GM06990 (cell line): ENCODE measurements around the gene CSNK2B.

Experiments used
- DNase-seq: peaks from one replicate; pipeline ENCODE4 v3.0.0-alpha.2; 2011; ENCODE audit not compliant: insufficient read length; ENCODE audit errors: extremely low read depth
- H3K27me3 ChIP-seq: replicated peaks from 2 replicates; pipeline ENCODE4 v1.6.0; 2011; ENCODE audit warnings: low read length; ENCODE audit not compliant: control insufficient read depth, insufficient read depth
- H3K36me3 ChIP-seq: 2 replicates; pipeline ENCODE4 v1.5.1; 2011; ENCODE audit warnings: low read length; ENCODE audit not compliant: control insufficient read depth, insufficient read depth
- H3K4me3 ChIP-seq: replicated peaks from 2 replicates; pipeline ENCODE4 v1.5.1; 2011; ENCODE audit warnings: low read depth, mild to moderate bottlenecking, control low read depth, low read length
- TF ChIP-seq, protein P1 (sequence below): IDR thresholded peaks from 2 replicates; pipeline ENCODE4 v1.5.1; 2011; ENCODE audit warnings: low read length, control low read depth, mild to moderate bottlenecking, inconsistent platforms; ENCODE audit not compliant: insufficient read depth, poor library complexity, severe bottlenecking

Gene CSNK2B

DNA sequence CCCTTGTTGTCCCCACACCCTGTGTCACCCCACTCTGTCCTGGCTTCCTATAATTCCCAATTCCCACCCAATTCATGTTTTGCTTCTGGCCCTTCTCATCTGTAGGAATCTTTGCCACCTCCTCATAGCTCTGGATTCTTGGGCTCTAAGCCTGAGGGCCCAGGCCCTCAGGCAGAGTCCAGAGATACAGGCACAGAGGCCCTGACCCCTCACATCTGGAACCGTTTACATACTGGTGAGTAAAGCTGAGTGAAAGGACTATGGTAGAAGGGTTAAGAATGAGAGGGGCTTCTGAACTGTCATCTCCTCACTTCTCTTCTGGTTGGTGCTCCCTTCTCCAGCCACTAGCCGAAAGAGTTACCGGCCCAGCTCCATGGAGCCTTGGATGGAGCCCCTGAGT is 31.7 kb upstream of the CSNK2B start:
- H3K36me3 ChIP-seq, result peaks cover 64% of the 10 kb centered on the region
- DNase-seq, result no peak

DNA sequence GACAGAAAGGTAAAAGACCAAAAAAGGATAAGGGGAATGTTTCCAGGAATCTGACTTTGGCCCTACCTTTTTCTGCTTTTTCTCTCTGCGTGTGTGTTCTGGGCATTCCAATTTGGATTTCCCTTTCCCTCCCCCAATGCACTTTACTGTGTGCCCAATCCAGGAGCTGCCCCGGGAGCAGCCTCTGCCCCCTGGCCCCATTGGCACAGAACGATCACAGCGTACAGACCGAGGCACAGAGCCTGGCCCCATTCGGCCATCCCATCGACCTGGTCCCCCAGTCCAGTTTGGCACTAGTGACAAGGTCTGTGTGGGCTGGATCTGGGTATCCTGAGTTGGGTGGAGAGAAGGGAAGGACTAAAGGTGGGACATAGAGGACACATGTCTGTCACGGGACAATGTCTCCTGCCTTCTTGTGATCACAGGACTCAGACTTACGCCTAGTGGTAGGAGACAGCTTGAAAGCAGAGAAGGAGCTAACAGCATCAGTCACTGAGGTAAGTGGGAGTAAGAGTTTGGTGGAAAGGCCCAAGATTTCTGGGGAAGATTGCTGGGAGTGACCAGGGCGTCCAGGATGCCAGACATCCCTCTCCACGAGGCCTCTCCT is 30.8 kb upstream of the CSNK2B start:
- no peaks in the 10 kb centered on the region for H3K27me3 ChIP-seq
- no peak for DNase-seq
- peaks cover 63% of the 10 kb centered on the region for H3K36me3 ChIP-seq

More for the DNA sequence above, 31.7 kb upstream of the CSNK2B start:
- TF ChIP-seq, protein P1, sequence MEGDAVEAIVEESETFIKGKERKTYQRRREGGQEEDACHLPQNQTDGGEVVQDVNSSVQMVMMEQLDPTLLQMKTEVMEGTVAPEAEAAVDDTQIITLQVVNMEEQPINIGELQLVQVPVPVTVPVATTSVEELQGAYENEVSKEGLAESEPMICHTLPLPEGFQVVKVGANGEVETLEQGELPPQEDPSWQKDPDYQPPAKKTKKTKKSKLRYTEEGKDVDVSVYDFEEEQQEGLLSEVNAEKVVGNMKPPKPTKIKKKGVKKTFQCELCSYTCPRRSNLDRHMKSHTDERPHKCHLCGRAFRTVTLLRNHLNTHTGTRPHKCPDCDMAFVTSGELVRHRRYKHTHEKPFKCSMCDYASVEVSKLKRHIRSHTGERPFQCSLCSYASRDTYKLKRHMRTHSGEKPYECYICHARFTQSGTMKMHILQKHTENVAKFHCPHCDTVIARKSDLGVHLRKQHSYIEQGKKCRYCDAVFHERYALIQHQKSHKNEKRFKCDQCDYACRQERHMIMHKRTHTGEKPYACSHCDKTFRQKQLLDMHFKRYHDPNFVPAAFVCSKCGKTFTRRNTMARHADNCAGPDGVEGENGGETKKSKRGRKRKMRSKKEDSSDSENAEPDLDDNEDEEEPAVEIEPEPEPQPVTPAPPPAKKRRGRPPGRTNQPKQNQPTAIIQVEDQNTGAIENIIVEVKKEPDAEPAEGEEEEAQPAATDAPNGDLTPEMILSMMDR, result no peak
- Histone ChIP-seq H3K4me3 (no peak overlapping the region), H3K27me3 (no peaks in the 10 kb centered on the region)

DNA sequence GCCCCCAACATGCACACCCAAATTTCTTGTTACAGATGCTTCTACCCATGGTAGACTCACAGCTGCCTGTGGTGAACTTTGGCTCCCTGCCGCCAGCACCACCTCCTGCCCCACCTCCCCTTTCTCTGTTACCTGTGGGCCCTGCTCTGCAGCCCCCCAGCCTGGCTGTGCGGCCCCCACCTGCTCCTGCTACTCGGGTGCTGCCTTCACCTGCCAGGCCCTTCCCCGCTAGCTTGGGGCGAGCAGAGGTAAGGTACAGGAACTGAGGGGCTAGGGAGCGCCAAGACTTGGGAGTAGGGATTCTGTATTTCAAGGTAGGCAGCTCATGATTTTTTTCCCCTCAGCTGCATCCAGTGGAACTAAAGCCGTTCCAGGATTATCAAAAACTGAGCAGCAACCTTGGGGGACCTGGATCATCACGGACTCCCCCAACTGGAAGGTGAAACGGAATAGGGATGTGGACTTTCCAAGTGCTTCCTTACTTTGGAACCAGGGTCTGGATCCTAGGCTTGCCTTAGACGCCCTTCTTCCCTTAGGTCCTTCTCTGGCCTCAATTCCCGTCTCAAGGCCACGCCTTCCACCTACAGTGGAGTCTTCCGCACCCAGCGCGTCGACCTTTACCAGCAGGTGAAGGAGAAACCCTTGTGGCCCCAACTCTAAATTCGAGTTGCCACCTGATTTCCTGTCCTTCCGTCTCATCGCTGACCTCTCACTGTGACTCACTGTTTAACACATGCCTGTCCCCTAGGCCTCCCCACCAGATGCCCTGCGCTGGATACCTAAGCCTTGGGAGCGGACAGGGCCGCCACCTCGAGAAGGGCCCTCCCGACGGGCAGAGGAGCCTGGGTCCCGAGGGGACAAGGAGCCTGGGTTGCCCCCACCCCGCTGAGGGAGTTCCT is 28.9 kb upstream of the CSNK2B start:
- DNase-seq, result no peak
- Histone ChIP-seq H3K27me3 (no peaks in the 10 kb centered on the region), H3K4me3 (no peak overlapping the region), H3K36me3 (peaks cover 62% of the 10 kb centered on the region)
- TF ChIP-seq, protein P1, result no peak

More for the DNA sequence above, 30.8 kb upstream of the CSNK2B start:
- H3K4me3 ChIP-seq, result no peak overlapping the region
- TF ChIP-seq, protein P1, result no peak

DNA sequence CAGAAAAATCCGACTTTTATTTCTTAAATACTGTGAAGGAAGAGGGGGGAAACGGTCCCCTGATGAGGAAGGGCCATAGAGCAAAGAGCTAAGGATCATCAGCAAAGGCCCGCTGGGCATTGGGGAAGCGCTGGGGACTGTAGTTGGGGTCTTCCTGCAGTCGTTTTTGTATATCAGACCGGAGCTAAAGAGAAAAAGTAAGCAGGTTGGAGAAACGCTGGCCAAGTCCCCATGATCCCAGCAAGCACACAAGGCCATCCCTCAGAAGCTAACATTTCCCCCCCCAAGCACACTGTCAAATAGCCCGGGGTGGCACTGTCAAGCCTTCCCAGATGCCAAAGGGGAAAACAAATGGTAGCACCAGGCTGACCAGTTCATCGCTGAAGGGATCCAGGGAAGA is 26.8 kb upstream of the CSNK2B start:
- peaks cover 64% of the 10 kb centered on the region for H3K36me3 ChIP-seq
- H3K4me3 ChIP-seq, result no peak overlapping the region
- no peak for DNase-seq
- H3K27me3 ChIP-seq, result no peaks in the 10 kb centered on the region
- TF ChIP-seq, protein P1, result no peak

DNA sequence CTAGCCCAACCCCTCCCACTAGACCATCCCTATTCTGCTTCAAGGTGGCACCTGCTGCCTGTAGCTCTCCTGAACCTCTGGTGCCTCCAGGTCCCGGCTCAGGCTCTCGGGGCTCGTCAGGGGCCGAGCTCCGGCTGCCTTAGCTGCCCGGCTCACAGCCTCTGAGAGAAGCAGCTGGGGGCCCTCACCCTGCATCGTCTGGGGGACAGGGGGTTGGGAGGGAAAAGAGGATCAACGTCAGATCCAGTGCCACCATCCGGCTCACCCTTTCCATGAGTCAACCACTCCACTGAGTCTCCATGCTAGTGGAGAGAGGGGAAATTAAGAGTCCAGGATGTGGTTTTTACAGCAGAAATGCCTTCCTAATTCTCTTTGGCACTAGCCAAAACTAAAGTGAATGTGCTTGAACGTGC is 26.4 kb upstream of the CSNK2B start:
- H3K36me3 ChIP-seq, result peaks cover 65% of the 10 kb centered on the region
- H3K27me3 ChIP-seq, result no peaks in the 10 kb centered on the region
- no peak overlapping the region for H3K4me3 ChIP-seq
- DNase-seq, result no peak
- TF ChIP-seq, protein P1, result no peak
